GM10248 (cell line): Measurements from ENCODE around the gene NT5DC3.

ENCODE experiments used
- CTCF ChIA-PET: fragments of 300-600 bp; sonication (Branson Sonifier 250); formaldehyde crosslinking; extraction: SDS; loops from one replicate; lab custom pipeline; 2021; ENCODE audit warnings: antibody characterized with exemption; lab: Yijun Ruan, JAX
- POLR2A ChIA-PET: fragments of 350-650 bp; sonication (Branson Sonifier 250); formaldehyde crosslinking; extraction: SDS; loops from one replicate; lab custom pipeline; 2020; ENCODE audit warnings: antibody characterized with exemption; lab: Yijun Ruan, JAX
- DNase-seq: peaks from one replicate; pipeline ENCODE4 v3.0.0; 2012; ENCODE audit errors: extremely low spot score
- CTCF ChIP-seq: IDR thresholded peaks from 2 replicates; pipeline ENCODE4 v1.5.1; 2012; ENCODE audit warnings: mild to moderate bottlenecking, low read depth; ENCODE audit errors: extremely low read depth, missing control alignments, control extremely low read depth

Gene NT5DC3

GRCh38 chr12:103823871-103824270 lies 17.2 kb downstream of the NT5DC3 start:
- no peak for TF ChIP-seq CTCF
- no peak for DNase-seq
- POLR2A ChIA-PET, result no interaction called here
- CTCF ChIA-PET, result interaction anchor here (1.0 kb wide), 1 partner anchor 12 kb away, joined by 3 read pairs; no protein-coding TSS in a partner anchor

GRCh38 chr12:103821773-103822172 lies 19.3 kb downstream of the NT5DC3 start:
- no peak for TF ChIP-seq CTCF
- ChIA-PET POLR2A (no interaction called here), CTCF (interaction anchor here (1.5 kb wide), 1 partner anchor 12 kb away, joined by 3 read pairs; no protein-coding TSS in a partner anchor)
- DNase-seq, result no peak

GRCh38 chr12:103820881-103821489 lies 20.0 kb downstream of the NT5DC3 start:
- no peak for TF ChIP-seq CTCF
- ChIA-PET CTCF (interaction anchor here (1.0 to 1.1 kb wide), 2 partner anchors 12 to 16 kb away, joined by 3 to 4 read pairs; no protein-coding TSS in a partner anchor), POLR2A (no interaction called here)
- no peak for DNase-seq

- CTCF ChIA-PET, result interaction anchor here (1.0 to 1.4 kb wide), 3 partner anchors 13 to 23 kb away, joined by 3 to 4 read pairs (median 3); no protein-coding TSS in a partner anchor
- no peak for TF ChIP-seq CTCF
- POLR2A ChIA-PET, result no interaction called here
- no peak for DNase-seq
Measured at GRCh38 chr12:103820361-103820760, 20.7 kb downstream of the NT5DC3 start.

- DNase-seq, result no peak
- TF ChIP-seq CTCF, result no peak
- ChIA-PET CTCF (interaction anchor here (1.0 to 1.4 kb wide), 3 partner anchors 13 to 22 kb away, joined by 3 to 4 read pairs (median 3); no protein-coding TSS in a partner anchor), POLR2A (no interaction called here)
Measured at GRCh38 chr12:103819892-103820291, 21.1 kb downstream of the NT5DC3 start.

- DNase-seq, result no peak
- no peak for TF ChIP-seq CTCF
- ChIA-PET CTCF (interaction anchor here (1.4 kb wide), 1 partner anchor 22 kb away, joined by 3 read pairs; no protein-coding TSS in a partner anchor), POLR2A (no interaction called here)
Measured at GRCh38 chr12:103819312-103819711, 21.7 kb downstream of the NT5DC3 start.
